Endometrial microvascular endothelial cells (primary cell): Measurements from ENCODE around the gene GGTA1. TPM values are rescaled to one million over a fixed set of nuclear protein-coding genes. Genes with fewer than 3 reads are reported as not detected.
"Not testable (repeated sequence)": the region's sequence is repeated elsewhere in the genome, so short reads cannot be mapped to it uniquely, and the experiment has no call there.

Experiments
- in situ Hi-C: cut with HindIII; loops from 2 replicates; pipeline ENCODE4 v1.10.0; 2017; ENCODE audit warnings: low sequenced_read_pairs, low pct_unique_long_range_greater_than_20kb; ENCODE audit errors: inconsistent ontology term
- total RNA-seq: library from RNA; depleted of rRNA; stranded (reverse); fragments of >200 nt; gene quantifications from one replicate; pipeline ENCODE4 v1.2.3, GENCODE V29; 2015; ENCODE audit errors: inconsistent ontology term

Gene GGTA1
- total RNA-seq, 1 donor from 2014 or later, result not detected

GRCh38 chr9:121473229-121473628 is 26.4 kb downstream of the GGTA1 start:
- in situ Hi-C loops, result no loop called here

GRCh38 chr9:121472446-121472845 is 27.2 kb downstream of the GGTA1 start:
- in situ Hi-C loops, result no loop called here

GRCh38 chr9:121466142-121466541 is 33.5 kb downstream of the GGTA1 start:
- in situ Hi-C loops, result no loop called here

- in situ Hi-C loops, result no loop called here
These were observed 34.7 kb downstream of the GGTA1 start for GRCh38 chr9:121464968-121465367.

- in situ Hi-C loops, result no loop called here
These were observed 36.4 kb downstream of the GGTA1 start for GRCh38 chr9:121463026-121463807.

- in situ Hi-C loops, result no loop called here
These were observed 40.1 kb downstream of the GGTA1 start for GRCh38 chr9:121459513-121459912.

- in situ Hi-C loops, result not testable (repeated sequence)
These were observed 41.2 kb downstream of the GGTA1 start for GRCh38 chr9:121458449-121458848.

GRCh38 chr9:121455527-121456239 is 44.0 kb downstream of the GGTA1 start:
- in situ Hi-C loops, result no loop called here

- in situ Hi-C loops, result no loop called here
These were observed 44.7 kb downstream of the GGTA1 start for GRCh38 chr9:121454972-121455371.

GRCh38 chr9:121453232-121453892 is 46.3 kb downstream of the GGTA1 start:
- in situ Hi-C loops, result no loop called here

GRCh38 chr9:121452085-121452484 is 47.6 kb downstream of the GGTA1 start:
- in situ Hi-C loops, result no loop called here

- in situ Hi-C loops, result no loop called here
These were observed 48.1 kb downstream of the GGTA1 start for GRCh38 chr9:121451586-121451985.

- in situ Hi-C loops, result no loop called here
These were observed 49.4 kb downstream of the GGTA1 start for GRCh38 chr9:121450241-121450640.

- in situ Hi-C loops, result no loop called here
These were observed 49.9 kb downstream of the GGTA1 start for GRCh38 chr9:121449786-121450185.

GRCh38 chr9:121447321-121447834 is 52.3 kb downstream of the GGTA1 start:
- in situ Hi-C loops, result no loop called here

- in situ Hi-C loops, result no loop called here
These were observed 53.7 kb downstream of the GGTA1 start for GRCh38 chr9:121445986-121446385.

- in situ Hi-C loops, result no loop called here
These were observed 55.7 kb downstream of the GGTA1 start for GRCh38 chr9:121443981-121444380.

GRCh38 chr9:121441165-121441564 is 58.5 kb downstream of the GGTA1 start:
- in situ Hi-C loops, result no loop called here
